A549 (cell line): ENCODE data around the gene NEDD4L. TPM values are rescaled to one million over a fixed set of nuclear protein-coding genes. Genes with fewer than 3 reads are reported as not detected.

Experiments used
- ATAC-seq, 2 experiments: fragments of 200-7000 bp in 1 of 2; fragments of >200 bp in 1 of 2; cut with Nextera tagmentation in 1 of 2; cut with Tn5 transposase in 1 of 2; 3 replicates each; pipeline versions ENCODE4 v1.8.0 to v1.9.1; 2018 to 2020; ENCODE audit warnings: mild to moderate bottlenecking in 1 of 2, moderate library complexity in 1 of 2
- CTCF ChIA-PET: fragments of 300-600 bp; sonication (Branson Sonifier 250); formaldehyde crosslinking; extraction: SDS; loops from one replicate; lab custom pipeline; 2021; ENCODE audit warnings: antibody characterized with exemption, inconsistent platforms; lab: Yijun Ruan, JAX
- POLR2A ChIA-PET: fragments of 350-600 bp; formaldehyde crosslinking; extraction: SDS; loops from one replicate; lab custom pipeline; 2021; ENCODE audit warnings: antibody characterized with exemption, inconsistent platforms; lab: Yijun Ruan, JAX
- DNase-seq, 2 experiments: peaks; one replicate each; pipeline versions ENCODE4 v3.0.0 to v3.0.0-alpha.2; 2011 to 2016; ENCODE audit warnings: low read depth in 1 of 2, low spot score in 1 of 2
- FAIRE-seq: peaks from 2 replicates; lab custom pipeline; 2011; peaks lifted over from hg19 to GRCh38; lab: Jason Lieb, UNC
- H3K27ac ChIP-seq, 2 experiments: fragments of >200 bp; sonication (Bioruptor Twin); formaldehyde crosslinking; 3 replicates each; pipeline ENCODE4 v1.5.1; 2016 to 2017
- H3K4me1 ChIP-seq: fragments of >200 bp; sonication (Bioruptor Twin); formaldehyde crosslinking; 3 replicates; pipeline ENCODE4 v1.6.1; 2016
- H3K4me2 ChIP-seq: fragments of >200 bp; sonication (Bioruptor Twin); formaldehyde crosslinking; 3 replicates; pipeline ENCODE4 v1.6.1; 2016
- H3K4me3 ChIP-seq: fragments of >200 bp; sonication (Bioruptor Twin); formaldehyde crosslinking; 3 replicates; pipeline ENCODE4 v1.5.1; 2016
- H3K9me3 ChIP-seq: fragments of >200 bp; sonication (Bioruptor Twin); formaldehyde crosslinking; 3 replicates; pipeline ENCODE4 v1.6.1; 2016
- BHLHE40 ChIP-seq: IDR thresholded peaks from 2 replicates; pipeline ENCODE4 v1.6.1; 2012; ENCODE audit warnings: low read depth, low read length, inconsistent platforms
- EHF ChIP-seq: fragments of 250-450 bp; sonication (Bioruptor Pico); IDR thresholded peaks from 2 replicates; pipeline ENCODE4 v1.5.0; 2020; ENCODE audit warnings: mild to moderate bottlenecking
- EP300 ChIP-seq, 2 experiments: fragments of >200 bp; sonication (Bioruptor Twin); formaldehyde crosslinking; IDR thresholded peaks; 2 replicates in 1 of 2; 3 replicates in 1 of 2; pipeline ENCODE4 v1.6.1; 2016 to 2017
- ESRRA ChIP-seq: fragments of 150-350 bp; IDR thresholded peaks from 2 replicates; pipeline ENCODE4 v1.6.1; 2014; ENCODE audit warnings: mild to moderate bottlenecking, low read length, borderline replicate concordance
- GATA3 ChIP-seq: IDR thresholded peaks from 2 replicates; pipeline ENCODE4 v1.6.1; 2012; ENCODE audit warnings: borderline replicate concordance
- HDAC2 ChIP-seq: fragments of 200-600 bp; sonication (generic); IDR thresholded peaks from 2 replicates; pipeline ENCODE4 v1.6.1; 2016
- HOXB13 ChIP-seq: fragments of 250-450 bp; sonication (Bioruptor Pico); IDR thresholded peaks from 2 replicates; pipeline ENCODE4 v1.5.0; 2020; ENCODE audit warnings: low read depth, mild to moderate bottlenecking, moderate library complexity
- JUN ChIP-seq, 2 experiments: fragments of >200 bp; sonication (Bioruptor Twin); formaldehyde crosslinking; IDR thresholded peaks; 2 replicates in 1 of 2; 3 replicates in 1 of 2; pipeline ENCODE4 v1.6.1; 2016 to 2017
- JUNB ChIP-seq: fragments of >200 bp; sonication (Bioruptor Twin); formaldehyde crosslinking; IDR thresholded peaks from 2 replicates; pipeline ENCODE4 v1.6.1; 2016
- KDM5A ChIP-seq: fragments of 200-600 bp; sonication (generic); IDR thresholded peaks from 2 replicates; pipeline ENCODE4 v1.6.1; 2016; ENCODE audit warnings: antibody characterized with exemption, mild to moderate bottlenecking
- MAZ ChIP-seq: fragments of 150-350 bp; IDR thresholded peaks from 2 replicates; pipeline ENCODE4 v1.6.1; 2014; ENCODE audit warnings: antibody characterized with exemption, low read depth, low read length, borderline replicate concordance
- NFE2L2 ChIP-seq: fragments of 150-350 bp; conservative IDR thresholded peaks from 2 replicates; pipeline ENCODE4 v1.6.1; 2014; ENCODE audit warnings: low read length
- POLR2A ChIP-seq: IDR thresholded peaks from 2 replicates; pipeline ENCODE4 v1.6.1; 2012; ENCODE audit warnings: mild to moderate bottlenecking, low read length
- RCOR1 ChIP-seq: fragments of 150-350 bp; IDR thresholded peaks from 2 replicates; pipeline ENCODE4 v1.6.1; 2014; ENCODE audit warnings: antibody characterized with exemption, low read length, low read depth
- RNF2 ChIP-seq: fragments of 200-600 bp; sonication (generic); IDR thresholded peaks from 2 replicates; pipeline ENCODE4 v1.6.1; 2016; ENCODE audit warnings: low read depth, mild to moderate bottlenecking, antibody characterized with exemption, moderate library complexity, borderline replicate concordance
- TFCP2L1 ChIP-seq: fragments of 250-450 bp; sonication (Bioruptor Pico); IDR thresholded peaks from 2 replicates; pipeline ENCODE4 v1.5.0; 2021; ENCODE audit warnings: mild to moderate bottlenecking
- ZNF302 ChIP-seq: fragments of 250-450 bp; sonication (Bioruptor Pico); IDR thresholded peaks from 2 replicates; pipeline ENCODE4 v1.9.0; 2021; ENCODE audit warnings: inconsistent platforms, mild to moderate bottlenecking, moderate library complexity
- WGBS: methylation state at CpG from one replicate; pipeline ENCODE4 v1.1.6; 2017; ENCODE audit errors: missing lambda C conversion rate; 5-methylcytosine and 5-hydroxymethylcytosine counted together
- polyA plus RNA-seq, 4 experiments: library from polyadenylated mRNA; depleted of rRNA in 3 of 4; stranded (reverse); fragments of >200 nt; fragmentation: RNase III in 1 of 4; extraction: RNeasy Plus Mini Kit Qiagen cat#74134 plus additional on column Dnase treatment in 1 of 4; gene quantifications; 2 replicates in 3 of 4; 3 replicates in 1 of 4; pipeline ENCODE4 v1.2.3, GENCODE V29; 2011 to 2017
- TF ChIP-seq, protein P1 (sequence below): IDR thresholded peaks from 2 replicates; pipeline ENCODE4 v1.6.1; 2012
- TF ChIP-seq, protein P2 (sequence below): fragments of 250-450 bp; sonication (Bioruptor Pico); IDR thresholded peaks from 2 replicates; pipeline ENCODE4 v1.5.0; 2020; ENCODE audit warnings: low read depth, mild to moderate bottlenecking, moderate library complexity
- TF ChIP-seq, protein P3 (sequence below): fragments of 150-350 bp; IDR thresholded peaks from 2 replicates; pipeline ENCODE4 v1.6.1; 2014; ENCODE audit warnings: low read depth, mild to moderate bottlenecking, low read length
- TF ChIP-seq, protein P4 (sequence below): IDR thresholded peaks from 2 replicates; pipeline ENCODE4 v1.6.1; 2012
- TF ChIP-seq, protein P5 (sequence below): fragments of >200 bp; sonication (Bioruptor Twin); formaldehyde crosslinking; IDR thresholded peaks from 3 replicates; pipeline ENCODE4 v1.5.1; 2016

NEDD4L gene
- polyA plus RNA-seq, 2 of the 4 experiments (the other 2 are of a cell fraction): 18.0 to 36.5 TPM

DNA sequence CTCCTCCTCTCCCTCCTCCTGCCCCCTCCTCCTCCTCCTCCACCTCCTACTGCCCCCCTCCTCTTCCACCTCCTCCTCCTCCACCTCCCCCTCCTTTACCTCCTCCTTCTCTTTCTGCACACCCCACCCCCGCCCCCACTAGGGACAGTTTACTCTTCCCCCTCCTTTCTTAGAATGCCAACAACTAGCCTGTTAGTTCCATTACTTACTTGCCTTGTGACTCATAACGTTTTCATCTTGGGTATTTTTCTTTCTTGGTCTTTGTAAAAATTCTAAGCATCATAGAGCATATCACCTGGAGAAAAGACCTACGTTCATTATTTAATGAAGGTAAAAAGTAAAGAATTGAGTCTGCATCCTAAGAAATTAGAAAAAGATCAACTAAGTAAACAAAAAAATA lies 165.3 kb downstream of the NEDD4L start:
- no peaks in the 10 kb centered on the region for H3K9me3 ChIP-seq
- peaks cover 35% of the 10 kb centered on the region for H3K4me1 ChIP-seq
- ATAC-seq: no peak
- DNase-seq: no peak
- WGBS: 17% methylated on average over 2 of the region's 3 CpGs
- FAIRE-seq: no peak
- POLR2A ChIA-PET: no interaction called here
- CTCF ChIA-PET: no interaction called here
- TF ChIP-seq HOXB13 (CRISPR knock-in tag) (no peak), KDM5A (no peak), TFCP2L1 (no peak), RCOR1 (no peak), MAZ (no peak), NFE2L2 (no peak), ESRRA (no peak), EHF (CRISPR knock-in tag) (no peak), GATA3 (no peak), EP300 (IDR thresholded peaks at IDR 0.05) (no peak), JUNB (no peak), HDAC2 (no peak), RNF2 (no peak)
- TF ChIP-seq, protein P1, sequence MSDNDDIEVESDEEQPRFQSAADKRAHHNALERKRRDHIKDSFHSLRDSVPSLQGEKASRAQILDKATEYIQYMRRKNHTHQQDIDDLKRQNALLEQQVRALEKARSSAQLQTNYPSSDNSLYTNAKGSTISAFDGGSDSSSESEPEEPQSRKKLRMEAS: no peak
- TF ChIP-seq, protein P2, sequence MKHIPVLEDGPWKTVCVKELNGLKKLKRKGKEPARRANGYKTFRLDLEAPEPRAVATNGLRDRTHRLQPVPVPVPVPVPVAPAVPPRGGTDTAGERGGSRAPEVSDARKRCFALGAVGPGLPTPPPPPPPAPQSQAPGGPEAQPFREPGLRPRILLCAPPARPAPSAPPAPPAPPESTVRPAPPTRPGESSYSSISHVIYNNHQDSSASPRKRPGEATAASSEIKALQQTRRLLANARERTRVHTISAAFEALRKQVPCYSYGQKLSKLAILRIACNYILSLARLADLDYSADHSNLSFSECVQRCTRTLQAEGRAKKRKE: no peak
- TF ChIP-seq, protein P3, sequence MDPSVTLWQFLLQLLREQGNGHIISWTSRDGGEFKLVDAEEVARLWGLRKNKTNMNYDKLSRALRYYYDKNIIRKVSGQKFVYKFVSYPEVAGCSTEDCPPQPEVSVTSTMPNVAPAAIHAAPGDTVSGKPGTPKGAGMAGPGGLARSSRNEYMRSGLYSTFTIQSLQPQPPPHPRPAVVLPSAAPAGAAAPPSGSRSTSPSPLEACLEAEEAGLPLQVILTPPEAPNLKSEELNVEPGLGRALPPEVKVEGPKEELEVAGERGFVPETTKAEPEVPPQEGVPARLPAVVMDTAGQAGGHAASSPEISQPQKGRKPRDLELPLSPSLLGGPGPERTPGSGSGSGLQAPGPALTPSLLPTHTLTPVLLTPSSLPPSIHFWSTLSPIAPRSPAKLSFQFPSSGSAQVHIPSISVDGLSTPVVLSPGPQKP: no peak
- TF ChIP-seq, all 56 proteins: peak for 0
- Histone ChIP-seq H3K4me2 (peak overlapping the region; percentile 47; the same call in 2 of the 3 replicates), H3K27ac (peak overlapping the region in 1 of 2 experiments; percentile 49; a peak in 1 of 6 replicates), H3K4me3 (no peak overlapping the region)

DNA sequence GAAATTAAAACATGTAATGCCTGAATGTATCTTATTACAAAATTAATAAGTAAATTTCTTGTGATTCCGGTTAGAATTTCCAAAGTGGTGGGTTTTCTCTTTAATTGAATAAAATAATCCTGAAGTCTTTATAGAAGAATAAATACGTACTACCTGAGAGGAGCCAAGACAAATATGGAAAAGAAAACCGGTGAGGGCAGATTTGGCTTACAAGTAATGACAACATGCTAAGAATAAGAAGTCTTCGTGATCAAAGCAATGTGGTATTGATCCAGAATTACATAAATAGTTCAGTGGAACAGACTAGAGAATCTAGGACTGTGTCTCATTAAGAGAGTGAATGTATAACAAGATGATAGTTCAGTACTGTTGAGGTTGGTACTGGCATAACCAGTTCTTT lies 167.5 kb downstream of the NEDD4L start:
- H3K4me2 ChIP-seq: no peak overlapping the region
- ATAC-seq: no peak
- POLR2A ChIA-PET: no interaction called here
- no peak for FAIRE-seq
- no peak for TF ChIP-seq BHLHE40
- TF ChIP-seq, protein P4, sequence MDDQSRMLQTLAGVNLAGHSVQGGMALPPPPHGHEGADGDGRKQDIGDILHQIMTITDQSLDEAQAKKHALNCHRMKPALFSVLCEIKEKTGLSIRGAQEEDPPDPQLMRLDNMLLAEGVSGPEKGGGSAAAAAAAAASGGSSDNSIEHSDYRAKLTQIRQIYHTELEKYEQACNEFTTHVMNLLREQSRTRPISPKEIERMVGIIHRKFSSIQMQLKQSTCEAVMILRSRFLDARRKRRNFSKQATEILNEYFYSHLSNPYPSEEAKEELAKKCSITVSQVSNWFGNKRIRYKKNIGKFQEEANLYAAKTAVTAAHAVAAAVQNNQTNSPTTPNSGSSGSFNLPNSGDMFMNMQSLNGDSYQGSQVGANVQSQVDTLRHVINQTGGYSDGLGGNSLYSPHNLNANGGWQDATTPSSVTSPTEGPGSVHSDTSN: no peak
- TF ChIP-seq POLR2A: no peak
- TF ChIP-seq, protein P5, sequence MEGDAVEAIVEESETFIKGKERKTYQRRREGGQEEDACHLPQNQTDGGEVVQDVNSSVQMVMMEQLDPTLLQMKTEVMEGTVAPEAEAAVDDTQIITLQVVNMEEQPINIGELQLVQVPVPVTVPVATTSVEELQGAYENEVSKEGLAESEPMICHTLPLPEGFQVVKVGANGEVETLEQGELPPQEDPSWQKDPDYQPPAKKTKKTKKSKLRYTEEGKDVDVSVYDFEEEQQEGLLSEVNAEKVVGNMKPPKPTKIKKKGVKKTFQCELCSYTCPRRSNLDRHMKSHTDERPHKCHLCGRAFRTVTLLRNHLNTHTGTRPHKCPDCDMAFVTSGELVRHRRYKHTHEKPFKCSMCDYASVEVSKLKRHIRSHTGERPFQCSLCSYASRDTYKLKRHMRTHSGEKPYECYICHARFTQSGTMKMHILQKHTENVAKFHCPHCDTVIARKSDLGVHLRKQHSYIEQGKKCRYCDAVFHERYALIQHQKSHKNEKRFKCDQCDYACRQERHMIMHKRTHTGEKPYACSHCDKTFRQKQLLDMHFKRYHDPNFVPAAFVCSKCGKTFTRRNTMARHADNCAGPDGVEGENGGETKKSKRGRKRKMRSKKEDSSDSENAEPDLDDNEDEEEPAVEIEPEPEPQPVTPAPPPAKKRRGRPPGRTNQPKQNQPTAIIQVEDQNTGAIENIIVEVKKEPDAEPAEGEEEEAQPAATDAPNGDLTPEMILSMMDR: no peak
- H3K9me3 ChIP-seq: no peaks in the 10 kb centered on the region
- no peak for DNase-seq
- H3K4me3 ChIP-seq: no peak overlapping the region
- no peak overlapping the region for H3K27ac ChIP-seq
- WGBS: 87% methylated on average over 4 of the region's 4 CpGs
- CTCF ChIA-PET: no interaction called here
- H3K4me1 ChIP-seq: peaks cover 43% of the 10 kb centered on the region

DNA sequence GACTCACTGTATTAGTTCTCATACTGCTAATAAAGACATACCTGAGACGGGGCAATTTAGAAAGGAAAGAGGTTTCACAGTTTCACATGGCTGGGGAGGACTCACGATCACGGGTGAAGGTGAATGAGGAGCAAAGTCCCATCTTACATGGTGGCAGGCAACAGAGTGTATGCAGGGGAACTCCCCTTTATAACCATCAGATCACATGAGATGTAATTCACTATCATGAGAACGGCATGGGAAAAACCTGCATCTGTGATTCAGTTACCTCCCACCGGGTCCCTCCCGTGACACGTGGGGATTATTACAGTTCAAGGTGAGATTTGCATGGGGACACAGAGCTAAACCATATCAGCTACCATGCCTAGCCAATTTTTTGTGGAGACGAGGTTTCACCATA lies 168.2 kb downstream of the NEDD4L start:
- no peaks in the 10 kb centered on the region for H3K9me3 ChIP-seq
- DNase-seq (no peak), FAIRE-seq (no peak), ATAC-seq (no peak)
- peaks cover 48% of the 10 kb centered on the region for H3K4me1 ChIP-seq
- POLR2A ChIA-PET: no interaction called here
- CTCF ChIA-PET: no interaction called here
- H3K27ac ChIP-seq: no peak overlapping the region
- TF ChIP-seq JUN (IDR thresholded peaks at IDR 0.05) (no peak), ZNF302 (CRISPR knock-in tag) (no peak)
- H3K4me3 ChIP-seq: no peak overlapping the region
- H3K4me2 ChIP-seq: no peak overlapping the region
- WGBS: 92% methylated on average over 8 of the region's 8 CpGs
